NK-92 (cell line): ENCODE results near the gene MPZL1.

Source experiments
- DNase-seq: peaks from one replicate; lab custom pipeline; 2025; ENCODE audit not compliant: unreplicated experiment; lab: John Stamatoyannopoulos, UW

MPZL1 gene

DNA sequence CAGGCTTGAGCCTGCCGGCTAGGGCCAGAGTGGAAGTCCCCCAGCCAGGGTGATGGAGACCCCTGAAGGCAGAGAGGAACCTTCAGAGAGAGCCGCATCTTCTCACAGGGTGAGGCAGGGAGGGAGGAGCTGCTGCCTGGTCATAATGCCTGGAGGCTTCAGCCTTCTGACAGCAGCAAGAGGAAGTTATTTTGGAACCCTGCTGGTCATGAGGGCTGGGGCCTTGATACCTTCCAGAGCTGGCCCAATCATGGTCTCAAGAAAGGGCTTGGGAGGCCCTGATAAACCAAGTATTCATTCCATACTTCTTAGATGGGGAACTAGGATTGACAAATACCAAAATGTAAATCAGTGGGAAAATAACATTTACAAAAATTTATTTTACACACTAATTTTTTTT, 26.6 kb upstream of the MPZL1 start:
- DNase-seq = no peak

- no peak for DNase-seq
Observed at GRCh38 chr1:167695756-167696561, 25.8 kb upstream of the MPZL1 start.

DNA sequence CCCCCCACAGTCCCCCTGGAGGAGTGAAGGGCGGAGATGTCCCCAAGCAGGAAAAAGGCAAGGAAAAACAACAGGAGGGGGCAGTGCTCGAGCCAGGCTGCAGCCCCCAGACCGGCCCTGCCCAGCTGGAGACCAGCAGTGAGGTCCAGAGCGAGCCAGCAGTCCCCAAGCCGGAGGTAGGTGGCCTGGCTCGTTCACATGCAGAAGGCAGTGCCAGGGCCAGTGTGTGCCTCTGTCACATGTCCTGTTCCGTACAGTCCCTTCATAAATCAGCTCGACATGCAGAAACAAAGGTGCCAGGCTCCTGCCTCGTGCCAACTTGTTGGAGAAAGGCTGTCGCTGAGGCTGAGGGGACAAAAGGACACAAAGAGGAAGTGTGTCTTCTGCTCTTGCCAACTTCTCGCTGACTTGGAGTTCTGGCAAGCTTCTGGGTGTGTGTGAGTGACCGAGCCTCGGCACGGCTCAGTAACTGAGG, 24.1 kb upstream of the MPZL1 start:
- DNase-seq = no peak

GRCh38 chr1:167698313-167698712, 23.5 kb upstream of the MPZL1 start:
- DNase-seq = no peak

DNA sequence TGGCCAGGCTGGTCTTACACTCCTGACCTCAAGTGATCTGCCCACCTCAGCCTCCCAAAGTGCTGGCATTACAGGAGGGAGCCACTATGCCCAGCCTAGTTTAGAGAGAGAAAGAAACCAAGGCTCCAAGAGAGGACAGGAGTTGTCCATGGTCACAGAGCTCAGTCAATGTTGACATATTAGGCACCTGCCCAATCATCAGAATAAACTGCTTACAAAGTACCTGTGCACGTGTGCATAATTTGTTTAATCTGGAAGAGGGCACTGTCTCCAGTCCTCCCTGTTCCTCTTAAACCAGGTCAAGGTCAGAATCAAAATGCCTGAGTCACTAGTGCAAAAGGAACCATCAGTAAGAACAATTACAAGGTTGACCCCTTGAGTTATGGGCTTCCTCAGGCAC, 20.3 kb upstream of the MPZL1 start:
- no peak for DNase-seq

DNA sequence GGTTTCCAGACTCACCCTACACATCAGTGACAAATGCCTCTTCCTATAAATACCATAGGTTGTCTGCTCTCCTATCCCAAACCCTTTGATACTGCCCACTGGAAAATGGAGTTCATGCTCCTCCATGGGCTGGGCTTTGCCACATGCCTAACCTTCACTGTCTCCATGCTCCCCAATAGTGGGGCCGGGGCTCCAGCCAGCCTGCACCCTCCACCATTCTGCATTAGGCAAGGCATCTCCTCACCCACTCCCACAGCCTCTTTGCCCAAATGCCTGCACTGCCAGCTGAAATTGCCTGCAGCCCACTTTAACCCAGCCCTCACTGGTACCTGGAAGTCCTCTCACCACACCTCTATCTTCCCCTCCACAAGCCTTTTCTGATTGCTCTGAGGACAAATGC, 18.2 kb upstream of the MPZL1 start:
- DNase-seq = no peak

- no peak for DNase-seq
Observed at GRCh38 chr1:167704715-167705114, 17.1 kb upstream of the MPZL1 start.

DNA sequence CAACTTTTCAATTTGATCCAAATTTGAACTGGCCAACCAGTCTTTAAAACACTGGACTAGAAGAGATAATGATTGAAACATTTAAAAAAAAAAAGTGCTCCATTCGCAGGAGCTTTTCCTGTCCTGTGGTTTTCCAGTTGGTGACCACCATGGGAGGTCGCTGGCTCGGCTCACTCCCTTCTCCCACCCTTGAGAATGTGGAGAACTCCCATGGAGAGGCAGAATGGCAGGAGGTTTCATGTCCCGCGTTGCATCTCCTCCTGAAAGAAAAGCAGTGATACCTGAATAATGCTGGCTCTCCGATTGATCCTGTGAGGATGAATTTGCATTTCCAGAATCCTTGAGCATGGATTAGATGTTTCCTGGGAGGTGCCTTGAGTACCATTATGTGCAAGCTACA, 16.5 kb upstream of the MPZL1 start:
- DNase-seq = no peak

GRCh38 chr1:167706363-167706762, 15.4 kb upstream of the MPZL1 start:
- no peak for DNase-seq

- DNase-seq = no peak
Observed at GRCh38 chr1:167706931-167707877, 14.6 kb upstream of the MPZL1 start.

GRCh38 chr1:167707942-167708341, 13.8 kb upstream of the MPZL1 start:
- no peak for DNase-seq

- DNase-seq = no peak
Observed at GRCh38 chr1:167708940-167709389, 12.8 kb upstream of the MPZL1 start.

GRCh38 chr1:167710836-167711235, 10.9 kb upstream of the MPZL1 start:
- no peak for DNase-seq

- DNase-seq = no peak
Observed at GRCh38 chr1:167711797-167712196, 10.0 kb upstream of the MPZL1 start.

DNA sequence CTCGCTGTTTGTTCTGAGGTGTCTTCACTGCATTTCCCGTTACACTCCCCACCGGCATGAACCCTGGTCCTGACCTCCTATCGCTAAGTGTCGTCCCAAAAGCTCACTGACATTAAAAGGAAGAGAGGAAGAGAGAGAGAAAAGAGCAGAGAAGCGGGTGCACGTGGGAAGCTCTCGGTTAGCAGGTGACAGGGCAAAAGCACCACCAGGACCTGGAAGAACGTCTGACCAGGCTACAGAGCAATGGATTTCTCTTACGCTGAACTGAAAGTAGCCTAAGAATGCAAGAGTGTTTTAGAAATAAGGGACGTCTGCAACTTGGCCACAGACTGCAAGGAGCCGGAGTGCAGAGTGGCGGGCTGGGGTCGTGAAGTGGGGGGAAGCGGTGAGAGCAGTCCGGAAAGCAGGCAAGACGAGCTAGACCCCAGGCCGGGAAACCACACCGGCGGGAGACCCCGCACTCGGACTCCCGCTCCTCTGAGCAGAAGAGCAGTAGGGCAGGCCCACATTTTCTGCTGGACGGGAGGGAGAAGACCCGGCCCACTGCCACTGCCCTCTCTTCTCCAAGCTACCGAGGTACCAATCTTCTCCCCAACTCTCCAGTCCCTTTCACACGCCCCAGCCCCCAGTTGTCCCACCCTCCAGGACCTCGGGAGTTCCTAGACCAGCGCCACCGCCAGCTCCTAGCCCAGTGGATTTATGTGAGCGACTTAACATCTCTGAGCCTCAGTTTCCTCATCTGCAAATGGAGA, 8.3 kb upstream of the MPZL1 start:
- no peak for DNase-seq

- DNase-seq = no peak
Observed at GRCh38 chr1:167714098-167714438, 7.7 kb upstream of the MPZL1 start.

GRCh38 chr1:167714439-167715156, 7.2 kb upstream of the MPZL1 start:
- DNase-seq = peak; percentile 39

- DNase-seq = no peak
Observed at GRCh38 chr1:167715157-167715999, 6.4 kb upstream of the MPZL1 start.

GRCh38 chr1:167716000-167716271, 5.8 kb upstream of the MPZL1 start:
- no peak for DNase-seq

DNA sequence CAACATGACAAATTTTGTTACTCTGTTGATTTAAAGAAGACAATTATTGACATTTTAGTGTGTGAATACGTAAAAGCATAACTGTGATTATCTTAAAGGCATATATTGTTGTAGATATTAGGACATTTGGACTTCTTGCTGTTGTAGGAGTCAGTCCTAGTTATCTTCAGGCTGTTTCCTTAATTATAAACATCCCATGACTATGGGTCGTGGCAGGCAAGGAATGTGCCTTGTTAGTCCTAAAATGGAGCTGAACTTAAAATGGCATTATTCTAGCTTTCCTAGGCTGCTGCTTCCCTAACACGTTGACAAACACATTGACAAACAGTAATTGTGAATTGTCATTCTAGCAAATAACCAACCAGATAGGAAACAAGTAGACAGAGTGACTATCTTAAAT, 4.4 kb upstream of the MPZL1 start:
- DNase-seq = no peak
